Thyroid gland (tissue), 4 donors: ENCODE results near the gene C2CD2.

ENCODE experiments used
- POLR2A ChIP-seq, 2 donors: fragments of 450-650 bp; IDR thresholded peaks; one replicate each; pipeline ENCODE4 v1.6.1; 2017; ENCODE audit warnings: antibody characterized with exemption in 2 of 2, mild to moderate bottlenecking in 2 of 2, moderate library complexity in 1 of 2
- TF ChIP-seq, protein P1 (sequence below), 6 experiments: fragments of 200-600 bp in 3 of 6; fragments of 450-650 bp in 3 of 6; sonication (generic) in 3 of 6; IDR thresholded peaks; one replicate each; pipeline ENCODE4 v1.5.1; 2016 to 2019; ENCODE audit warnings: antibody characterized with exemption in 6 of 6, mild to moderate bottlenecking in 2 of 6, inconsistent platforms in 1 of 6, moderate library complexity in 1 of 6

DNA sequence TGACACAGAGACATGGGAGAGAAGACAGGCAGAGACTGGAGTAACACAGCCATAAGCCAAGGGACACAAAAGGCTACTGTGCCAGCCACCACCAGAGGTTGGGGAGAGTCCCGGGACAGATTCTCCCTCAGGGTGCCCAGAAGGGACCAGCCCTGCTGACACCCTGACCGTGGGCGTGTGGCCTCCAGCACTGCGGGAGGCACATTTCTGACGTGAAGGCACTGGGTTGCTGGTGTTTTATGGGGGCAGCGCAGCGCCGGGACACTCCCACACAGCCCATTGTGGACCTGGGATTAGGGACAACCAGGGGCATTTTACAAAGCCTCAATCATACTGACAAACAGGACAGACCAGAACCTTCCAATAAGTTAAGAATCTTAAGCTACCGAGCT is 100.9 kb downstream of the C2CD2 start:
- TF ChIP-seq, protein P1, sequence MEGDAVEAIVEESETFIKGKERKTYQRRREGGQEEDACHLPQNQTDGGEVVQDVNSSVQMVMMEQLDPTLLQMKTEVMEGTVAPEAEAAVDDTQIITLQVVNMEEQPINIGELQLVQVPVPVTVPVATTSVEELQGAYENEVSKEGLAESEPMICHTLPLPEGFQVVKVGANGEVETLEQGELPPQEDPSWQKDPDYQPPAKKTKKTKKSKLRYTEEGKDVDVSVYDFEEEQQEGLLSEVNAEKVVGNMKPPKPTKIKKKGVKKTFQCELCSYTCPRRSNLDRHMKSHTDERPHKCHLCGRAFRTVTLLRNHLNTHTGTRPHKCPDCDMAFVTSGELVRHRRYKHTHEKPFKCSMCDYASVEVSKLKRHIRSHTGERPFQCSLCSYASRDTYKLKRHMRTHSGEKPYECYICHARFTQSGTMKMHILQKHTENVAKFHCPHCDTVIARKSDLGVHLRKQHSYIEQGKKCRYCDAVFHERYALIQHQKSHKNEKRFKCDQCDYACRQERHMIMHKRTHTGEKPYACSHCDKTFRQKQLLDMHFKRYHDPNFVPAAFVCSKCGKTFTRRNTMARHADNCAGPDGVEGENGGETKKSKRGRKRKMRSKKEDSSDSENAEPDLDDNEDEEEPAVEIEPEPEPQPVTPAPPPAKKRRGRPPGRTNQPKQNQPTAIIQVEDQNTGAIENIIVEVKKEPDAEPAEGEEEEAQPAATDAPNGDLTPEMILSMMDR (IDR thresholded peaks at IDR 0.05) = no peak
- TF ChIP-seq POLR2A (IDR thresholded peaks at IDR 0.05) = no peak
